Measurements from ENCODE around the gene RAPGEF6.
"Not testable (repeated sequence)": the region's sequence is repeated elsewhere in the genome, so short reads cannot be mapped to it uniquely, and the experiment has no call there.

The RAPGEF6 gene

GRCh38 chr5:131487371-131487770, 147.7 kb downstream of the RAPGEF6 start:
- not testable (repeated sequence) for DNase-seq

- no peak for DNase-seq
Observed at GRCh38 chr5:131482617-131483016, 152.4 kb downstream of the RAPGEF6 start.

- DNase-seq, result no peak
Observed at GRCh38 chr5:131481569-131481968, 153.5 kb downstream of the RAPGEF6 start.

- DNase-seq, result no peak
Observed at GRCh38 chr5:131475541-131475941, 159.5 kb downstream of the RAPGEF6 start.

- no peak for DNase-seq
Observed at GRCh38 chr5:131473731-131474130, 161.3 kb downstream of the RAPGEF6 start.

- DNase-seq, result no peak
Observed at GRCh38 chr5:131466171-131466766, 168.8 kb downstream of the RAPGEF6 start.

- DNase-seq, result no peak
Observed at GRCh38 chr5:131463656-131464055, 171.4 kb downstream of the RAPGEF6 start.

- peak; percentile 23 for DNase-seq
Observed at GRCh38 chr5:131462454-131462853, 172.6 kb downstream of the RAPGEF6 start.

GRCh38 chr5:131461742-131462141, 173.3 kb downstream of the RAPGEF6 start:
- no peak for DNase-seq

GRCh38 chr5:131460867-131461572, 174.0 kb downstream of the RAPGEF6 start:
- DNase-seq, result no peak

GRCh38 chr5:131460133-131460532, 174.9 kb downstream of the RAPGEF6 start:
- DNase-seq, result no peak

- no peak for DNase-seq
Observed at GRCh38 chr5:131459216-131459615, 175.8 kb downstream of the RAPGEF6 start.

- no peak for DNase-seq
Observed at GRCh38 chr5:131457193-131457592, 177.8 kb downstream of the RAPGEF6 start.

- no peak for DNase-seq
Observed at GRCh38 chr5:131450941-131451340, 184.1 kb downstream of the RAPGEF6 start.

GRCh38 chr5:131441184-131441583, 193.8 kb downstream of the RAPGEF6 start:
- DNase-seq, result no peak

- DNase-seq, result no peak
Observed at GRCh38 chr5:131436081-131436480, 198.9 kb downstream of the RAPGEF6 start.

GRCh38 chr5:131433109-131433508, 201.9 kb downstream of the RAPGEF6 start:
- DNase-seq, result no peak

- DNase-seq, result no peak
Observed at GRCh38 chr5:131431794-131432193, 203.2 kb downstream of the RAPGEF6 start.

GRCh38 chr5:131430794-131431193, 204.2 kb downstream of the RAPGEF6 start:
- DNase-seq, result no peak

- no peak for DNase-seq
Observed at GRCh38 chr5:131426011-131426410, 209.0 kb downstream of the RAPGEF6 start.

- DNase-seq, result peak; percentile 1
Observed at GRCh38 chr5:131423056-131423455, 212.0 kb downstream of the RAPGEF6 start.

GRCh38 chr5:131419877-131420276, 215.2 kb downstream of the RAPGEF6 start:
- no peak for DNase-seq

- DNase-seq, result no peak
Observed at GRCh38 chr5:131418846-131419245, 216.2 kb downstream of the RAPGEF6 start.

GRCh38 chr5:131417240-131417869, 217.7 kb downstream of the RAPGEF6 start:
- DNase-seq, result peak; percentile 10

Data from DMS79 treated with DMSO at 0.1 percent for 48 hours (cell line).